NK-92 treated with Interleukin-12 subunit alpha and Interleukin-12 subunit beta, amount 100 ng/mL, for 24 hours (cell line): ENCODE measurements around the gene UTS2B.
"Not testable (repeated sequence)": the region's sequence is repeated elsewhere in the genome, so short reads cannot be mapped to it uniquely, and the experiment has no call there.

ENCODE experiments used
- DNase-seq: peaks from one replicate; lab custom pipeline; 2025; lab: John Stamatoyannopoulos, UW

UTS2B gene

DNA sequence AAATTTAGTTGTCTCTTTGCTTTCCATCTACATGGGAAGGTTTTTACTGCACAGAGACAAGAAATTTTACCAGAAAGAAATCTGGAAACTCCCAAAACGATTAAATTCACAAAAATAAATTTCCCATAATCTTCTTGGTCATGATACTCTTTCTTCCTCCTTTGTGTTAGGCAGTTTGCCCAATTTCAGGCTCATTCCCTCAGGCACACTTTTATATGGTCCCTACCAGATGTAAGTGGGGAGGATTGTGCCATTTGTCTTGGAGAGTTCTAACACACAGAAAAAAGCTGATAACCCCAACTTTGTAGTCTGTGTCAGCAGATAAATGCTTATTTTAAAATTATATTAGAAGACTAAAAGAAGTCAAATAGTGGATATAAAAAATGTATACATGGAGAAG is 50.2 kb downstream of the UTS2B start:
- DNase-seq, result no peak

DNA sequence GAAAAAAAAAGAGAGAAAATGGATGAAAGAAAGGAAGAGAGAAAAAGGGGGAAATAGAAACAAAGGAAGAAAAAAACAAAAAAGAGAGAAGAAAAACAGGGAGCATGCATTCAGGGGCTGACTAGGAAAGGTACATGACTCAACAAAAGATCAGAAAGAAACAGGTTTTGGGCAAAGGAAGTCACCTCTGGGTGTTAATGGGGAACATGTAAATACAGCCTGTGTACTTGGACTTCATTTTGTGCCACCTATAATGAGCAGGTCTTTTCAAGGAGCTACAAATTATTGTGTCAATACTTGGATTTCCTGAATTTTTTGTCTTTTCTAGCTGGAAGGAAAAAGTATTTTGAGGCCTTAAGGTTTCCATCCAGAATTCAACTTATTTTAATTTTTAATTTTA is 54.6 kb downstream of the UTS2B start:
- no peak for DNase-seq

DNA sequence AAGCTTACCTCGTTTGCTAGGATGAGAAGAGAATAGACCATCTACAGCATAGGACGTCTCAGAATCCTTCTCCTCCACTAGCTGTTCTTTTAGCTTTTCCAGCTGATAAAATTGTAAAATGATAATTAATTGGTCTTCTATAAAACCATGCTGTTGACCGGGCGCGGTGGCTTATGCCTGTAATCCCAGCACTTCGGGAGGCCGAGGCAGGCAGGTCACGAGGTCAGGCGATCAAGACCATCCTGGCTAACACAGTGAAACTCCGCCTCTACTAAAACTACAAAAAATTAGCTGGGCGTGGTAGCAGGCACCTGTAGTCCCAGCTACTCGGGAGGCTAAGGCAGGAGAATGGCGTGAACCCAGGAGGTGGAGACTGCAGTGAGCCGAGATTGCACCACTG is 55.1 kb downstream of the UTS2B start:
- DNase-seq, result not testable (repeated sequence)

GRCh38 chr3:191269289-191270085 is 60.8 kb downstream of the UTS2B start:
- DNase-seq, result no peak

DNA sequence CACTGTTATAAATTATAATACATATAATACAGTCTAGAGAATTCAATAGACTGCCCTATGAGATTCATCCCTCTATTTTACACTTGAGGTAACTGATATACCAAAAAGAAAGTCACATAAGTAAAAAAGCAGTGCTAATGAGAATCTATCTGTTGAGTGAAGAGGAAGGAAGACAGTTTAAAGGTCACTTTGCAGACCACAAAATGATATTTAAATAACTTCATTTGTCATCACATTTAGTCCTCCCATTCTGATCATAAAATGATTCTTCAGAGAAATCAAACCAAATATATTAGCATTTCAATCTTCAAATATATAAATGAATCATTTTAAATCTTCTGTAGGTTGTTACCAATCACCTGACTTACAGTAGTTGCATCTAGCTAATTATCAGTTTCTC is 61.6 kb downstream of the UTS2B start:
- DNase-seq, result no peak

GRCh38 chr3:191263850-191264249 is 66.5 kb downstream of the UTS2B start:
- no peak for DNase-seq

- DNase-seq, result no peak
These were observed 67.0 kb downstream of the UTS2B start for GRCh38 chr3:191263365-191263764.

- no peak for DNase-seq
These were observed 67.7 kb downstream of the UTS2B start for GRCh38 chr3:191262650-191263049.

DNA sequence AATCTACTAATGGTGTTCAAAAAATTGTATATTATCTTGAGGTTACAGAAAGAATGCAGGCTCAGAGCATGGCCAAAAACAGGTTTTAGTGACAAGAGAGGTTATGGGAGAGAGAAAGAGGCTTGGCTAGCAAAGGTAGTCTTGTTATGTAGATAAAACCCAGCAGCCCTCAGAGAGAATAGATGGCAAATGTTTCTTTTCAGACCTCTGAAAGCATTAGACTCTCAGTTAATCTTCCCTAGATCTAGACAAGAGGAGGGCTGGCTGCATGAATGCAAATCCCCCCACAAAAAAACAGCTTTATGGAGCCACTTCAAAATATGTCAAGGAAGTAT is 69.1 kb downstream of the UTS2B start:
- DNase-seq, result no peak

- no peak for DNase-seq
These were observed 69.7 kb downstream of the UTS2B start for GRCh38 chr3:191260431-191261303.

DNA sequence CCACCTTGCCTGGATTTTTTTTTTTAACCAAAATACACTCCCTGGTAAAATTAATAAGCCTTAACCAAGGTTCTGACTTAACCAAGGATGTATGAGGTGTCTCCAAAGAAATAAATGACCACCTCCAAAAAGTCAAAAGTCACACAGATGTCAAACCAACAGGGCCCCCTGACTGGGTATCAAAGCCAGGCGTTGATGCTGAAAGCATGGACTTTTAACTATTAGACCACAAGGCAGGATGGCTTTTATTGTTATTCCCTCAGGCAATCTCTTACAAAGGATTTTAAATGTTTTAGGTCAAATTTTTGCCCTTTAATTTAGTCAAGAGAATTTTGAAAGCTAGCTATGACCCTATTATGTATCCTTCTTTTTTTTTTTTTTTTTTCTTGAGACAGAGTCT is 70.8 kb downstream of the UTS2B start:
- no peak for DNase-seq

DNA sequence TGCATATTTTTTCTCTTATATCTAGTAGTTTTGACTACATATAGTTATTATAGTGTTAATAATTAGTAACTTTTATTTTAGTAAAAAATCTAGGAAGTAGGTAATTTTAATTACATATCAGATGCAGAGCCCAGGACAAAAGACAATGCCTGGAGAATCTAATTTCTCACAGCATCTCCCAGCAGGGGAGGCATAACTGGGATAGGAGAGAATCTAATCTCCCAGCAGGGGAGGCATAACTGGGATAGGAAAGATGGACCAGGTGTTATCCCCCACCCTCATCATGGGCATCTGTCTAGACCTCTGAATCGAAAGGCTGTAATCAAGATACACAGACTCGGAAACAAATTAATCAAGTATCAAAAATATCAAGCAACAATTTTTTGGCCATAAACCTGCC is 73.0 kb downstream of the UTS2B start:
- no peak for DNase-seq

DNA sequence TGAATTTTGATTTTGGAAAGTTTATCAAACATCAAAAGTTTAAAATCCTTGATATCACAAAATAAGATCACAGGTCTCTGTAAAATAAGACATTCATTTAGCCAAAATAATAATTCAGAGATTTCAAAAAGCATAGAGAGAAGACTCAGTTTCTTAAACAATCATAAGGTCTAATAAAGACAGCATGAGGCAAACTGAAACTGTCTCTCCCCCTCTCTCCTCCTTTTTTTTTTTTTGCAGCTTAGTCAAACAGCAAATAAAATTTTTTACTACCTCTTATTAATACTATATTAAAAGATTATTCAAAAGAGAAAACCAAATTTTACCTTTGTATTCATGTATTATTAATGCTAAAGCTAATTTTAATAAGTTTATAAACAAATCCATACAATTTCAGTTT is 73.9 kb downstream of the UTS2B start:
- DNase-seq, result no peak

GRCh38 chr3:191255156-191255555 is 75.2 kb downstream of the UTS2B start:
- no peak for DNase-seq

- no peak for DNase-seq
These were observed 76.0 kb downstream of the UTS2B start for GRCh38 chr3:191254098-191254873.

DNA sequence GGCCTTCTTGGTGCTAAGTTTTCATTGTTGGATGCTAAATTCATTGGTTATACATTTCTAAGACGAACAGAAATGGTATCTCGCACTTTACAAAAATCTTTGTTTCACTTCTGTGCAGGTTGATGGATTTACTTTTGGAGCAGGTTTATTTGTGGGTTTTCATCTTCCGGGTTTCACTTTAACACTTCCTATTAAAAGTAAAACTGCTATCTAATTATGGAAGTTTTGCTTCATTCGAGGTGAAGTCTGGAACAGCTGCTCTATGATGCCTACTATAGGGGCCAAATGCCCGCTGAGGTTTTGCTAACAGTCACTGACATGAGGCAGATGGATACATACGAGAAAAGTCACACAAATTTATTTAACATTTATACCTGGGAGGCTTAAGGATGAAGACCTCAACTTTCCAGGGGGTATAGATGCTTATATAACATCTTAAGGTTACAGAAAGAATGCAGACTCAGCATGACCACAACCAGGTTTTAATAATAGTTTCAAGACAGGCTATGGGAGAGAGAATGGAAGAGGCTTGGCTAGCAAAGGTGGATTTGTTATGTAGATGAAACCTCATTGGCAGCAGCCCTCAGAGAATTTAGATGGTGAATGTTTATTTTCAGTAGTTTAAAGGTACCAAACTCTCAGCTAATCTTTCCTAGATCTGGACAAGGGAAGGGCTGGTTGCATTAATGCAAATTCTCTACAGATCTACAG is 77.1 kb downstream of the UTS2B start:
- no peak for DNase-seq

GRCh38 chr3:191246630-191247029 is 83.7 kb downstream of the UTS2B start:
- no peak for DNase-seq

GRCh38 chr3:191246034-191246433 is 84.3 kb downstream of the UTS2B start:
- not testable (repeated sequence) for DNase-seq

DNA sequence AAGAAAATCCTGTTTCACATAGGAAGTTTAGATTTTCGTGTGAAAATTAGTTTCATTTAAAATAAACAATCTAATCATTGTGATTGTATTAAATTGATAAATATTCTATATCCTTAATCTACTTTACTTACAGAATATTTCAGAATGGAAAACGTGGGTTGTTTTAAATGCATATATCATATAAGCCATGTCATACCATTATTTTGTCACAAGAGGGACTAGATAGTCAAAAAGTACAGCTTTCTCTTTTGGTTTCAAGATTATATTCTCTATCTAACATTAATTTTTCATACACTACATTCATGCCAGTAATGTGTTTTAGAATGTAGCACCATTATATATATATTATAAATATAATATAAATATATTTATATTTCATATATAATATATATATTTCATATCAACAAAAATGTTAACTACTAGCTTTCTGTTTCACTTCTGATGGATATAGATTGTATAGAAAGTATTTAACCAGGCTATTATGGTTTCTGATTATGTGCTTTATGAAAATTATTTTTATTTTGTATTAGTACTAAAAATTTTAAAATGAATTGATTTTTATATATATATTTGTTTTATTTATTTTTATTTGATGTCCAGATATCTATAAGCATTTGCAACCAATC is 86.0 kb downstream of the UTS2B start:
- DNase-seq, result no peak

DNA sequence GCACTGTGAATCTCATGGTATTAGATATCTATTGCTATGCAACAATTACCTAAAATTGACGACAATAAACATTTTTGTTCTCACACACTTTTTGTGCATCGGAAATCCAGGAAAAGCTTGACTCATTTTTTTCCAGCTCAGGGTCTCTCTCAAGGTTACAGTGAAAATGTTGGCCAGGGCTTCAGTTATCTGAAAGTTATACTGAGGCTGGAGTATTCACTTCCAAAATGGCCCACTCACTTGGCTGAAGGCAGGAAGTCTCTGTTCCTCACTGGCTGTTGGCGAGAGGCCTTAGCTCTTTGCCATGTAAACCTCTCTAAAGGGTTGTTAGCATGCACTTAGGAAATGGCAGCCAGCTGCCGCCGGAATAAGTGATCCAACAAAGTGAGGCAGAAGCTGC is 89.8 kb downstream of the UTS2B start:
- DNase-seq, result no peak

DNA sequence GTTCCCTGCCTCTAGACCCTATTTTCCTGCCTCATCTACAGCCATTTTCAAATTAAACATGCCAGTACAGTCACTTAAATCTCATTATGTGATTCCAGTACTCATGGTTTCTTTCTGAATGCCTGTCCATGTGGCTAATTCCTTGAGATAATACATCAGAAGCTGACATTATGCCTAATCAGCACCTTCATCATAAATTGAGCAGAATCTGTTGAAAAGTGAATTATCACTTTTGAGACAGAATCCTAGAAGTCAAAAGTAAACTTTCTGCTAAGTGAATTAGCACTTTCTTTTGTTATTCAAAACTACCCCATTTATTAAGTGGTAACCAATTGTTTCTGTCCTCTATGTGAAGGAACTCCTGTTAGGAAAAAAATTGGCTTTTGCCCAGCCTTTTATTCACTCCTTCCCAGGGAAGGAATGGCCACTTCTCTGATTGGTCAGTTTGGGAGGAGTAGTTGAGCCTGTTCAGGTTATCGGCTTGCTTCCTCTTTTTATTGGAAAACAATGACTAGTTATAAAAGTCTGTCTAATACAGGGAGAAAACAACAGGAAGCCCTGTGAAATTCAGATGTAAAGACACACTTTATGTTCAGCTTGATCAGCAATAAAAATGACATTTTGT is 90.8 kb downstream of the UTS2B start:
- DNase-seq, result no peak
